ENCODE measurements around the gene TRAF3.
"Not testable (repeated sequence)": the region's sequence is repeated elsewhere in the genome, so short reads cannot be mapped to it uniquely, and the experiment has no call there.

TRAF3 gene

GRCh38 chr14:102867826-102868580 is 90.8 kb downstream of the TRAF3 start:
- Histone ChIP-seq H3K9ac (ENCODE audit: low read length) (no peak overlapping the region), H3K27ac (ENCODE audit: low read length) (no peak overlapping the region), H3K27me3 (ENCODE audit: control insufficient read depth, insufficient read depth, low read length) (no peaks in the 10 kb centered on the region), H3K4me1 (ENCODE audit: control insufficient read depth, low read depth, low read length) (no peaks in the 10 kb centered on the region), H3K9me3 (ENCODE audit: control insufficient read depth, low read depth, low read length) (no peaks in the 10 kb centered on the region), H3K4me3 (ENCODE audit: low read length) (no peak overlapping the region), H3K36me3 (ENCODE audit: control insufficient read depth, low read depth, low read length) (no peaks in the 10 kb centered on the region)

GRCh38 chr14:102868956-102869547 is 91.8 kb downstream of the TRAF3 start:
- H3K9ac ChIP-seq (ENCODE audit: low read length) = no peak overlapping the region
- no peak overlapping the region for H3K27ac ChIP-seq (ENCODE audit: low read length)
- no peak overlapping the region for H3K4me3 ChIP-seq (ENCODE audit: low read length)
- H3K9me3 ChIP-seq (ENCODE audit: control insufficient read depth, low read depth, low read length) = no peaks in the 10 kb centered on the region
- H3K27me3 ChIP-seq (ENCODE audit: control insufficient read depth, insufficient read depth, low read length) = no peaks in the 10 kb centered on the region
- no peaks in the 10 kb centered on the region for H3K36me3 ChIP-seq (ENCODE audit: control insufficient read depth, low read depth, low read length)
- no peaks in the 10 kb centered on the region for H3K4me1 ChIP-seq (ENCODE audit: control insufficient read depth, low read depth, low read length)

- H3K36me3 ChIP-seq (ENCODE audit: control insufficient read depth, low read depth, low read length) = no peaks in the 10 kb centered on the region
- no peak overlapping the region for H3K27ac ChIP-seq (ENCODE audit: low read length)
- H3K9ac ChIP-seq (ENCODE audit: low read length) = no peak overlapping the region
- H3K4me3 ChIP-seq (ENCODE audit: low read length) = no peak overlapping the region
- no peaks in the 10 kb centered on the region for H3K4me1 ChIP-seq (ENCODE audit: control insufficient read depth, low read depth, low read length)
- H3K9me3 ChIP-seq (ENCODE audit: control insufficient read depth, low read depth, low read length) = no peaks in the 10 kb centered on the region
- H3K27me3 ChIP-seq (ENCODE audit: control insufficient read depth, insufficient read depth, low read length) = no peaks in the 10 kb centered on the region
Observed at GRCh38 chr14:102870246-102870645, 93.0 kb downstream of the TRAF3 start.

GRCh38 chr14:102870994-102871831 is 94.0 kb downstream of the TRAF3 start:
- Histone ChIP-seq H3K27me3 (ENCODE audit: control insufficient read depth, insufficient read depth, low read length) (no peaks in the 10 kb centered on the region), H3K4me3 (ENCODE audit: low read length) (no peak overlapping the region), H3K9ac (ENCODE audit: low read length) (no peak overlapping the region), H3K9me3 (ENCODE audit: control insufficient read depth, low read depth, low read length) (no peaks in the 10 kb centered on the region), H3K36me3 (ENCODE audit: control insufficient read depth, low read depth, low read length) (peaks cover 8% of the 10 kb centered on the region), H3K4me1 (ENCODE audit: control insufficient read depth, low read depth, low read length) (no peaks in the 10 kb centered on the region), H3K27ac (ENCODE audit: low read length) (no peak overlapping the region)

- no peaks in the 10 kb centered on the region for H3K27me3 ChIP-seq (ENCODE audit: control insufficient read depth, insufficient read depth, low read length)
- no peak overlapping the region for H3K4me3 ChIP-seq (ENCODE audit: low read length)
- no peaks in the 10 kb centered on the region for H3K4me1 ChIP-seq (ENCODE audit: control insufficient read depth, low read depth, low read length)
- H3K36me3 ChIP-seq (ENCODE audit: control insufficient read depth, low read depth, low read length) = peaks cover 13% of the 10 kb centered on the region
- H3K27ac ChIP-seq (ENCODE audit: low read length) = no peak overlapping the region
- H3K9ac ChIP-seq (ENCODE audit: low read length) = no peak overlapping the region
- no peaks in the 10 kb centered on the region for H3K9me3 ChIP-seq (ENCODE audit: control insufficient read depth, low read depth, low read length)
Observed at GRCh38 chr14:102872020-102872419, 94.8 kb downstream of the TRAF3 start.

GRCh38 chr14:102873131-102873530 is 95.9 kb downstream of the TRAF3 start:
- no peaks in the 10 kb centered on the region for H3K9me3 ChIP-seq (ENCODE audit: control insufficient read depth, low read depth, low read length)
- H3K27me3 ChIP-seq (ENCODE audit: control insufficient read depth, insufficient read depth, low read length) = no peaks in the 10 kb centered on the region
- H3K9ac ChIP-seq (ENCODE audit: low read length) = no peak overlapping the region
- no peaks in the 10 kb centered on the region for H3K4me1 ChIP-seq (ENCODE audit: control insufficient read depth, low read depth, low read length)
- no peak overlapping the region for H3K4me3 ChIP-seq (ENCODE audit: low read length)
- peaks cover 20% of the 10 kb centered on the region for H3K36me3 ChIP-seq (ENCODE audit: control insufficient read depth, low read depth, low read length)
- no peak overlapping the region for H3K27ac ChIP-seq (ENCODE audit: low read length)

- H3K27me3 ChIP-seq (ENCODE audit: control insufficient read depth, insufficient read depth, low read length) = no peaks in the 10 kb centered on the region
- H3K9ac ChIP-seq (ENCODE audit: low read length) = no peak overlapping the region
- no peak overlapping the region for H3K27ac ChIP-seq (ENCODE audit: low read length)
- H3K36me3 ChIP-seq (ENCODE audit: control insufficient read depth, low read depth, low read length) = peaks cover 20% of the 10 kb centered on the region
- no peak overlapping the region for H3K4me3 ChIP-seq (ENCODE audit: low read length)
- no peaks in the 10 kb centered on the region for H3K4me1 ChIP-seq (ENCODE audit: control insufficient read depth, low read depth, low read length)
- H3K9me3 ChIP-seq (ENCODE audit: control insufficient read depth, low read depth, low read length) = no peaks in the 10 kb centered on the region
Observed at GRCh38 chr14:102873546-102874061, 96.4 kb downstream of the TRAF3 start.

GRCh38 chr14:102875652-102876051 is 98.4 kb downstream of the TRAF3 start:
- peaks cover 20% of the 10 kb centered on the region for H3K36me3 ChIP-seq (ENCODE audit: control insufficient read depth, low read depth, low read length)

GRCh38 chr14:102877511-102877910 is 100.3 kb downstream of the TRAF3 start:
- H3K4me3 ChIP-seq (ENCODE audit: low read length); H3K9ac ChIP-seq (ENCODE audit: low read length); H3K27ac ChIP-seq (ENCODE audit: low read length); H3K4me1 ChIP-seq (ENCODE audit: control insufficient read depth, low read depth, low read length); H3K9me3 ChIP-seq (ENCODE audit: control insufficient read depth, low read depth, low read length); H3K27me3 ChIP-seq (ENCODE audit: control insufficient read depth, insufficient read depth, low read length): not testable (repeated sequence)
- H3K36me3 ChIP-seq (ENCODE audit: control insufficient read depth, low read depth, low read length) = peaks cover 20% of the 10 kb centered on the region

More at GRCh38 chr14:102875652-102876051, 98.4 kb downstream of the TRAF3 start:
- no peaks in the 10 kb centered on the region for H3K4me1 ChIP-seq (ENCODE audit: control insufficient read depth, low read depth, low read length)
- H3K9ac ChIP-seq (ENCODE audit: low read length) = no peak overlapping the region
- no peak overlapping the region for H3K4me3 ChIP-seq (ENCODE audit: low read length)
- no peak overlapping the region for H3K27ac ChIP-seq (ENCODE audit: low read length)
- no peaks in the 10 kb centered on the region for H3K27me3 ChIP-seq (ENCODE audit: control insufficient read depth, insufficient read depth, low read length)
- H3K9me3 ChIP-seq (ENCODE audit: control insufficient read depth, low read depth, low read length) = no peaks in the 10 kb centered on the region

- no peaks in the 10 kb centered on the region for H3K9me3 ChIP-seq (ENCODE audit: control insufficient read depth, low read depth, low read length)
- H3K27me3 ChIP-seq (ENCODE audit: control insufficient read depth, insufficient read depth, low read length) = no peaks in the 10 kb centered on the region
- no peak overlapping the region for H3K9ac ChIP-seq (ENCODE audit: low read length)
- H3K36me3 ChIP-seq (ENCODE audit: control insufficient read depth, low read depth, low read length) = peaks cover 20% of the 10 kb centered on the region
- H3K4me3 ChIP-seq (ENCODE audit: low read length) = no peak overlapping the region
- H3K27ac ChIP-seq (ENCODE audit: low read length) = no peak overlapping the region
- H3K4me1 ChIP-seq (ENCODE audit: control insufficient read depth, low read depth, low read length) = no peaks in the 10 kb centered on the region
Observed at GRCh38 chr14:102878174-102878969, 101.1 kb downstream of the TRAF3 start.

- H3K9ac ChIP-seq (ENCODE audit: low read length) = no peak overlapping the region
- H3K4me3 ChIP-seq (ENCODE audit: low read length) = no peak overlapping the region
- H3K4me1 ChIP-seq (ENCODE audit: control insufficient read depth, low read depth, low read length) = no peaks in the 10 kb centered on the region
- H3K36me3 ChIP-seq (ENCODE audit: control insufficient read depth, low read depth, low read length) = peaks cover 20% of the 10 kb centered on the region
- no peaks in the 10 kb centered on the region for H3K27me3 ChIP-seq (ENCODE audit: control insufficient read depth, insufficient read depth, low read length)
- H3K27ac ChIP-seq (ENCODE audit: low read length) = no peak overlapping the region
- no peaks in the 10 kb centered on the region for H3K9me3 ChIP-seq (ENCODE audit: control insufficient read depth, low read depth, low read length)
Observed at GRCh38 chr14:102878970-102879460, 101.8 kb downstream of the TRAF3 start.

All from iPS-18a (cell line).